ENCODE data around the gene SERP2.

Gene SERP2

GRCh38 chr13:44389876-44390275 lies 16.3 kb downstream of the SERP2 start:
- no peak for DNase-seq

DNA sequence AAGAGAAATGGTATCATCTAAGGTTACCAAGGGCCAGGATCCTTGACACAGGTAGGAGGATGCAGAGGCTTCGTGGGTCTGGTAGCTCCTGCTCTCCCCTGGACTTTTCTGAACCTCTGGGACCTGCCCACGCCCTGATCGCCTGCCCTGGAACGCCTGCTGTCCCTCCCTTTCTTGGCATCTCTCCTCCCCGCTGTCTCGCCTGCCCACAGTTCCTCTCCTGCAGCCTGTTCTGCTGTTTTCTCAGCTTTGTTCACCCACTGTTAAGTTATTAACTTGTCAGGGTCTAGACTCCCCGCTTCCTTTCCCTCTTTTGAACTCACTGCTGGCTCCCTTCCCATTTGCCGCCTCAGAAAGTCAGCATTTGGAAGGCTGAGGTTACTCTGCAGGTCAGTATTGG lies 19.8 kb downstream of the SERP2 start:
- peak; percentile 51 for DNase-seq

DNA sequence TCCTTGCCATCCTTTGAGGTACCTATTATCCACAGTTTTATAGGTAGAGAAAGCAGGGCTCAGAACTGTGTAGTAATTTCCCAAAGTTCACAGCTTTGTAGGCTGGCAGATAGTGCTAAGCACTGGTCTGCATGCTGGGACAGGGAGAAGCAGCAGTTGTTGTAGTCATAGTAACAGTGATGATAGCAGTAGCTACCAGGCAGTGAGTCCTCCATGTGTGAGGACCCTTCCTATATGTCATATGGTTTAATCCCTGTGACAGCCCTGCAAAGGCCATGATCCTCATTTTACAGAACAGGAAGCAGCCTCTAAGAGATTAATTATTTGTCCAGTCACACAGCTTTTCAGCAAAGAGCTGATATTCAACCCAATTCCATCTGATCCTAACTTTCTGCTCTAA lies 21.0 kb downstream of the SERP2 start:
- DNase-seq: no peak

GRCh38 chr13:44395976-44396694 lies 22.5 kb downstream of the SERP2 start:
- no peak for DNase-seq

DNA sequence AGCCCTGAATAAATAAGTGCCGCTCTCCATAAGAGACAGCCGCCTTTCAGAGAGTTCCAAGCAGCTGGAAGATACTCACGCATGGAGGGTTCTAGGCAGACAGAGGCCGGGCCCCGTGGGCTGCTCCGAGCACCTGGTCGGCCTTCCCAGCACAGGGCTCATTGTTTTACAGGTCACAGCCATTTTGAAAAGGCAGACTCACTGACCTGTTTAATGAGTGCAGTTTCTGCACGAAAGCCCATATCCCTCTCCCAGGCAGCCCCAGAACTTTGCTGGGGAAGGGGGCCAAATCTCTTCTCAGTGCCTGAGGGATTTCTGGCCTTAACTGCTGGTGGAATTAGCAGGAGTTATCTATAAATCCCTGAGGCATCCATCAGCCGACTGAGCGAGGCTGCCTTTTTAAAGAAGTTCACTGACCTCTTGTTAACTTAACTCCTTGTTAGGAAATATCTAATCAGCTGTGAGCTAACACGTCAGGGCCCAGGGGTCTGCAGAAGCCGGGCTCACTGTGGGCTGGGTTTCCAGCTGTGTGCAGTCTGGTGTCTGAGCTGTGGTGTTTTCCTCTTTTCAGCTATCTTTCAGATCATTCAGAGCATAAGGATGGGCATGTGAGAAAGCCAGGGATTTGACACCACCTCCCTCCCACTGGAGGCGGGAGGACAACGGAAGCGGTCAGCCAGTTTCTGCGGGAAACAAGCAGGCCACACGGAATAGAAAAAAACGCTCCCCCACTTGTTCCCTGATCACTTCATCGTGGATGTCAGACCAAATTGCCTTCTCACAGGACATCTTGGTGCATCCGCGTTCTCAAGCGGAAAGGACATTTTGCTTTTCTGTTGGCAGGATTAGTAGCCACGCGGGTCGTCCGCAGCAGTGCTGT lies 23.3 kb downstream of the SERP2 start:
- DNase-seq: peak; percentile 61

DNA sequence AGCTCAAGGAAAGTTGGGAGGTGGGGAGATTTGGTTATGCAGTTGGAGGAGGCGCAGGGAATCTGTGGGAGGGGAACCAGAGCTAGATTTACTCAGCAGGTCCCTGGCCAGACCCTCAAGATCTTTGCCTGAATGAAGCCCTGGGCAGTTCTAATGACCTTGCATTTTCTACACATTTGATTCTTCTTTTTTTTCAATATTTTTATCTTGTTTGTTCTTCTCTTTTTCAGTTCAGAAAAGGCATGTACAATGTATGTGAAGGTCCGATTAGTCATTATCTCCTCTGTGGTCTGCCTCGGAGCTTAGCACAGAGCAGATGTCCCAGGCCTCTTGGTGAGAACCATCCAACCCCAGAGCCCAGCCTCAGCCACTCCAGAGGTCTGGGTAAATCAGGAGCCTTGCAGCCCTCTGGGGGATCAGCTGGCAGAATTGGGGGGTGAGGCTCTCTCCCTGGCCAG lies 24.2 kb downstream of the SERP2 start:
- no peak for DNase-seq

DNA sequence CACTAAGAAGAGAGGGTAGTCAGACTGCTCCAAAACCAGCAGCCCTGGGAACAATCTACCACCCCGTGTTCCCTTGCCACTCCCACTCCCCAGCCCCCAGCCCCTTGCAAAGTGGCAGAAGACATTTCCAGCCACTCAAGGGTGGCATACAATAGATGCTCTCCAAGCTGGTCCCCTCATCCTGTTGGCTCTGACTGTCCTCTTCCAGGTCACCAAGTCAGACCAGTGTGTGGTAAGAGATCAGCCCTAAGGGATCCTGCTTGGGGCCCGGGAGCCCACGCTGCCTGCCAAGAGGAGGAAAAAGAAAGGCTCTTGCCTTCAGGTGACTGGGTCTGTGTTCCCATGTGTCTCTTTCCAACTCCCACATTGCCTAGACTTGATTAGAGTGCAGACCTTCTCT lies 25.0 kb downstream of the SERP2 start:
- DNase-seq: no peak

DNA sequence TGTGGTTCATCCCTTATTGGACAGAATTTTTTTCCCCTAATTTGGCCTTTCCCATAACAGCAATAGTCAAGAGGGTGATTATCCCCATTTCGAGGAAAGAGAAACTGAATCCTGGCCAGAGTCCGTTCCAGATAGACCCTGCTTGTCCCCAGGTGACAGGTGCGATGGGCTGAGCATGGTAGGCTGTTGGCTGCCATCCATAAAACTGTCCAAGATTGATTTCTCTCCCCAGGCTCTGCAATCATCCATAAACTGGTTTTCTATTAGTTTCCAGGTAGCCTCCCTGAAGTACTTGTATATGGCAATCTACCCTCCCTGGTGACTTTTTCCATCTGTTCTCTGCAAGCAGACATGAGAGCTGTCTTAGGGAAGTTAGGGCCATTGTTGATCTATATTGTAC lies 25.4 kb downstream of the SERP2 start:
- no peak for DNase-seq

GRCh38 chr13:44400736-44401135 lies 27.1 kb downstream of the SERP2 start:
- no peak for DNase-seq

DNA sequence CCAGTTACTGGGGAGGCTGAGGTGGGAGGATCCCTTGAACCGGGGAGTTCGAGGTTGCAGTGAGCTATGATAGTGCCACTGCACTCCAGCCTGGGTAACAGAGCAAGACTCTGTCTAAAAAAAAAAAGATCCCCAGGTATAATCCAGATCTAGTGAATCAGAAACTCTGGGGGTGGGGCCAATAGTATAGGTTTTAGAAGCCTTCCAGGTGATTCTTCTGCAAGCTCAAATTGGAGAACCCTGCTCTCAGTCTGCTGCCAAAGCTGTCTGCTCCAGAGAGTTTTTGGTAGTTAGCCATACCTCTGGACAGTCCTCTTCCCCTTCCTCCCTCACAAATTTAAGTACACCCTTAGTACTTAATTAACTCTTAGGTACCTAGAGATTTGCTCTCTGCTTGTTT lies 28.0 kb downstream of the SERP2 start:
- DNase-seq: no peak

- DNase-seq: no peak
Observed at GRCh38 chr13:44402899-44403445, 29.3 kb downstream of the SERP2 start.

GRCh38 chr13:44403461-44404056 lies 29.9 kb downstream of the SERP2 start:
- DNase-seq: no peak

DNA sequence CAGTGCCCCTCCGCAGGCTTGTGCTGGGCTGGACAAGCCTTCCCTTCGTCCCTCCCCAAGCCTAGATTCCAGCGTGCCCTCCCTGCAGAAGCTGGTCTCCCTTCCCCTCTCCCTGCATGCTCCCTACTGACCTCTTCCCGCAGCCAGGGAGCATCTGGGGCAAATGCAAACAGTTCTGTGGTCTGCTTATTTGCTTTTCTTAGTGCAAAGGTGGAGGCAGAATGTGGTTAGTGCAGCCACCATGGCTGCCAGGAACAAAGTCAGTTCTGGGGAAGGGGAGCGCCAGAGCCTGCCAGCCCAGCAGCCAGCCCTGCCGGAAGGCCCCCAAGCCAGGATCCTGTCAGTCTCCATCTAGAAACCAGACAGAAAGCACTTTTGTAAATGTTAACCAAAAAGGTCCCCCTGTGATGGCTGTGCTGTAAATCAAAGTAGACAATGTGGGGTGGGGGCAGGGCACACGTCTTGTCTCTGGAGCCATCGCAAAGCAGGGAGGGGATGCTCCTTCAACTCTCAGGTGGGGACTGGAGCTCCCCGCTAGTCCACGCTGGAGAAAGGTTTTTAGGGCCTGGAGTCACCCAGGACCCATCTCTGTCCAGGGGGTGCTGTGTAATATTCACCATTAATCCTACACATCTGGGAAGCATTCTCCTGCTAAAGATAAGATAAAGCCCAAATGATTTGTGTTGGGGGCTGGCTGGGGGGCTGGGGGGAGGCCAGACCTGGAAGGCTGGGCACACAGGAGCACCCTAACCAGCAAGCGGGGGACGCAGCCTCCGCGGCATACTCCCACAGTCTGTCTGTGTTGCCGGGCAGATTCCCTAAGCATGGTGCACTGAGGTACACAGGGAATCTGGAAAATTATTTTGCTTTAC lies 30.9 kb downstream of the SERP2 start:
- no peak for DNase-seq

DNA sequence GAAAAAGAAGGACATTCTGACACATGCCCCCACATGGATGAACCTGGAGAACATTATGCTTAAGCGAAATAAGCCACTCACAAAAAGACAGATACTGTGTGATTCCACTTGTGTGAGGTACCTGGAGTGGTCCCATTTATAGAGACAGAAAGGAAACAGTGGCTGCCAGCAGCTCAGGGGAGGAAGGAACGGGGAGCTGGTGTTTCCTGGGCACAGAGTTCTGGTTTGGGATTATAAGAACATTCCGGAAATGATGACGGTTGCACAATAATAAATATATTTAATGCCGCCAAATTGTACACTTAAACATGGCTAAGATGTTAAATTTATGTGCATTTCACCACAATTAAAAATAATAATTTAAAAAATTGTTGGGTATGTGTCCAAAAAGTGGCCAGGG lies 33.0 kb downstream of the SERP2 start:
- no peak for DNase-seq

- DNase-seq: no peak
Observed at GRCh38 chr13:44407379-44407778, 33.8 kb downstream of the SERP2 start.

DNA sequence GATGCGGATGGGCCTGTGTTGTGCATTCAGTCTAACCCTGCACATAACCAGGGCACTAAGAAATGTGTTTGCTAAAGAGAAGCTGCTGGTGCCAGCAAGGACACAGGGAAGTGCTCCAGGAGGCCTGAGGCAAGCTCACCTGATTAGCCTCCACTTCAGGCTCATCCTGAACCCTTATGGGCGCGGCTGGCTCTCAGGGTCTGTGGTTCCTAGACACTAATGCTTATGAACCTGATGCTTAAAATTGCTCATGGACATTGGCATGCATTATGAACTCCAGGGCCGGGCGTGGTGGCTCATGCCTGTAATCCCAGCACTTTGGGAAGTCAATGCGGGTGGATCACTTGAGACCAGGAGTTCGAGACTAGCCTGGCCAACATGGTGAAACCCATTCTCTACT lies 34.3 kb downstream of the SERP2 start:
- no peak for DNase-seq

DNA sequence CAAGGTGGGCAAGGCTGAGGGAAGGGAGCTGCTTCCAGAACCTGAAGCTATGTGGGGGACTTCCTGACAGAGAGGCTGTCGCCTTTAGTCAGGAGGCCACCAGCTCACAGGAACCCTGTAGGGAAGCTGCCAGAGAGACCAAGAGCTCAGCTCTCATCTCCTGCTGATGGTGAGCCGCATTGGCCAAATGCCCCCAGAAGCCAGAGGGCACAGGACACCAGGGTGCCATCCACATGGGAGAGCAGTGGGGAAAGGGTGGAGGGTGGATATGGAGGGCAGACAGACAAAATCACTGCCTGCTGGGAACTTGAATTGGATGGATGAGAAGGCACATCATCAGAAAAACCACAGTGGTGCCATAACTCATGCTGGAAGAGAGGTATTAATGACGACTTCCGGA lies 36.0 kb downstream of the SERP2 start:
- no peak for DNase-seq

GRCh38 chr13:44410328-44410859 lies 36.8 kb downstream of the SERP2 start:
- DNase-seq: no peak

DNA sequence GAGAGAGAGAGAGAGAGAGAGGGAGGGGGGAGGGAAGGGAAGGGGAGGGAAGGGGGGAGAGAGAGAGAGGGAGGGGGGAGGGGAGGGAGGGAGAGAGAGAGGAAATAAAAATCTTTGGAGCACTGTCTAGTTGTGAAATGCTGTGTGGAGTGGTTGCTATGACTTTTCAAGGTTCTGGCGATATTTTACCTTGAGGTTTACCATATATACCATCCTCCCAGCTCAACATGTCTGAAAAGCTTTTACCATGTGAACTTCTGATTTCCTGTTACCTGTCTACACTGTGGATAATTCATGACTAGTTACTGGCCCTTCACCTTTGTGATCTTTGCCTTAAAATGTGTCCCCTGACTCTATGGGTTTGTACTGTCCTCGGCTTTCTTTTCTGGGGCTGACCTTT lies 38.2 kb downstream of the SERP2 start:
- no peak for DNase-seq

GRCh38 chr13:44412346-44412935 lies 38.8 kb downstream of the SERP2 start:
- no peak for DNase-seq

- DNase-seq: no peak
Observed at GRCh38 chr13:44413095-44413494, 39.5 kb downstream of the SERP2 start.

- no peak for DNase-seq
Observed at GRCh38 chr13:44414716-44415115, 41.1 kb downstream of the SERP2 start.

All from left hindlimb (tissue), 1 donor.